Activated CD8-positive, alpha-beta T cell treated with anti-CD3 and anti-CD28 coated beads for 36 hours (primary cell): ENCODE measurements around the gene DCHS1. TPM values are rescaled to one million over a fixed set of nuclear protein-coding genes. Genes with fewer than 3 reads are reported as not detected.

Experiments used
- ATAC-seq: fragments of 200-7000 bp; cut with Tn5 transposase; one replicate; pipeline ENCODE4 v1.10.0; 2021; ENCODE audit warnings: mild to moderate bottlenecking, moderate library complexity
- CTCF ChIA-PET: fragments of 350-600 bp; sonication (Branson Sonifier 250); formaldehyde crosslinking; loops from one replicate; lab custom pipeline; 2021; ENCODE audit warnings: antibody characterized with exemption; lab: Charles Lee
- POLR2A ChIA-PET: fragments of 350-600 bp; sonication (Branson Sonifier 250); formaldehyde crosslinking; loops from one replicate; lab custom pipeline; 2021; ENCODE audit warnings: antibody characterized with exemption; lab: Charles Lee
- DNase-seq: peaks from one replicate; pipeline ENCODE4 v3.0.0-alpha.2; 2020
- H3K27ac Mint-ChIP-seq: one replicate; pipeline ENCODE4 v1.8.0; 2021; ENCODE audit warnings: mild to moderate bottlenecking, mixed read lengths
- H3K27me3 Mint-ChIP-seq: one replicate; pipeline ENCODE4 v1.8.0; 2021; ENCODE audit warnings: mixed read lengths
- H3K36me3 Mint-ChIP-seq: one replicate; pipeline ENCODE4 v1.8.0; 2021; ENCODE audit warnings: low read depth, mixed read lengths
- H3K4me1 Mint-ChIP-seq: one replicate; pipeline ENCODE4 v1.8.0; 2021; ENCODE audit warnings: low read depth, mixed read lengths
- H3K4me3 Mint-ChIP-seq: one replicate; pipeline ENCODE4 v1.8.0; 2021; ENCODE audit warnings: mild to moderate bottlenecking, moderate library complexity, mixed read lengths
- H3K9me3 Mint-ChIP-seq: one replicate; pipeline ENCODE4 v1.8.0; 2021; ENCODE audit warnings: mixed read lengths
- intact Hi-C: fragments of 100-400 bp; cut with micrococcal nuclease; formaldehyde crosslinking; loops from one replicate; pipeline ENCODE4 v1.10.0; 2022
- total RNA-seq, 2 experiments: library from RNA; stranded (reverse); gene quantifications; one replicate each; pipeline ENCODE4 v1.2.3, GENCODE V29; 2021
- TF ChIP-seq, protein P1 (sequence below): fragments of 200-600 bp; IDR thresholded peaks from one replicate; pipeline ENCODE4 v1.8.0; 2022; ENCODE audit warnings: antibody characterized with exemption, mild to moderate bottlenecking

Gene DCHS1
- total RNA-seq, 2 experiments from 2014 or later, result 1.6 TPM

DNA sequence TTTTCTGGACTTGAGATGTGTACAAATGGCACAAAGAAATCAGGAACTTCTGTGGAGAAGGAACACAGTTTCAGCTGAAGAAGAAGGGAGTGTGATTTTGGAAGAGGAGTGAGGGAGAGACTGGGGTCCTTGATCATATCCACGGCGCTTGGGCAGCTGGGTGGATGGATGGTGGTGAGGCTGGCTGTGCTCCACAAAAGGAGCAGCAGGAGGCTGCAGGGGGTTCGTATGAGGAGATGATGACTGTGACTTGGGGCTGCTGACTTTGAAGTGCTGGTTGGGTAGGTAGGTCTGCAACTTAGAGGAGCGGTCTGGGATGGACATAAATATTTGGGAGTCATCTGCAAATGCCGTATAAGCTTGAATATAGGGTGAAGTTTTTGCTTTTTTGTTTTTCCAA is 1.3 kb upstream of the DCHS1 start:
- Mint-ChIP-seq H3K9me3 (no peaks in the 10 kb centered on the region), H3K4me3 (peak overlapping the region; percentile 46), H3K27ac (no peak overlapping the region), H3K36me3 (no peaks in the 10 kb centered on the region), H3K27me3 (peaks cover 9% of the 10 kb centered on the region), H3K4me1 (peaks cover 5% of the 10 kb centered on the region)
- ATAC-seq (no peak), DNase-seq (no peak)
- TF ChIP-seq, protein P1, sequence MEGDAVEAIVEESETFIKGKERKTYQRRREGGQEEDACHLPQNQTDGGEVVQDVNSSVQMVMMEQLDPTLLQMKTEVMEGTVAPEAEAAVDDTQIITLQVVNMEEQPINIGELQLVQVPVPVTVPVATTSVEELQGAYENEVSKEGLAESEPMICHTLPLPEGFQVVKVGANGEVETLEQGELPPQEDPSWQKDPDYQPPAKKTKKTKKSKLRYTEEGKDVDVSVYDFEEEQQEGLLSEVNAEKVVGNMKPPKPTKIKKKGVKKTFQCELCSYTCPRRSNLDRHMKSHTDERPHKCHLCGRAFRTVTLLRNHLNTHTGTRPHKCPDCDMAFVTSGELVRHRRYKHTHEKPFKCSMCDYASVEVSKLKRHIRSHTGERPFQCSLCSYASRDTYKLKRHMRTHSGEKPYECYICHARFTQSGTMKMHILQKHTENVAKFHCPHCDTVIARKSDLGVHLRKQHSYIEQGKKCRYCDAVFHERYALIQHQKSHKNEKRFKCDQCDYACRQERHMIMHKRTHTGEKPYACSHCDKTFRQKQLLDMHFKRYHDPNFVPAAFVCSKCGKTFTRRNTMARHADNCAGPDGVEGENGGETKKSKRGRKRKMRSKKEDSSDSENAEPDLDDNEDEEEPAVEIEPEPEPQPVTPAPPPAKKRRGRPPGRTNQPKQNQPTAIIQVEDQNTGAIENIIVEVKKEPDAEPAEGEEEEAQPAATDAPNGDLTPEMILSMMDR, result no peak
- intact Hi-C loops, result loop anchor here (10.0 kb wide), 1 partner anchor 52 kb away; the partner anchor contains the start of genes ILK and RRP8
- ChIA-PET CTCF (interaction anchor here (0.8 to 1.3 kb wide), 3 partner anchors 10 to 52 kb away, joined by 3 to 4 read pairs (median 4); no protein-coding TSS in a partner anchor), POLR2A (interaction anchor here (0.6 to 1.8 kb wide), 6 partner anchors 8 to 126 kb away, joined by 3 to 5 read pairs (median 4); partner anchors contain the start of gene TPP1)

DNA sequence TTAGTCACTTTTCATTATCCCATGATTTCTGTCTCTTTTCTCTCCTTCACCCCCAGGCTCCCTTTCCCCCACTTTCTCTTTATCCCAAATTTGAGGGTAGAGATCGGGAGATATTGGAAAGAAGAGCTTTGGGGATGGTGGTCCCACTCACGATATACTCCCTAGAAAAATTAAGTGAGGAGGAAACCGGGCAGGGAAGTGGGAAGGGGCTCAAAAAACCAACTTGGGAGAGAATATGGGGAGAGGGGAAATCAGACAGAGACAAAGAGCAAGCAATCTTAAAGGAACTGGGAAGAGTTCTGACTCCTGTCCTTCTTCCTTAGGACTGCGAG is 941 bp upstream of the DCHS1 start:
- TF ChIP-seq, protein P1, result no peak
- Mint-ChIP-seq H3K36me3 (no peaks in the 10 kb centered on the region), H3K4me1 (peaks cover 5% of the 10 kb centered on the region), H3K27me3 (peaks cover 9% of the 10 kb centered on the region), H3K4me3 (peak overlapping the region; percentile 46), H3K27ac (no peak overlapping the region), H3K9me3 (no peaks in the 10 kb centered on the region)
- DNase-seq (no peak), ATAC-seq (no peak)
- intact Hi-C loops, result loop anchor here (10.0 kb wide), 1 partner anchor 52 kb away; the partner anchor contains the start of genes ILK and RRP8
- POLR2A ChIA-PET, result interaction anchor here (1.2 to 1.8 kb wide), 5 partner anchors 7 to 37 kb away, joined by 3 to 5 read pairs (median 4); partner anchors contain the start of gene TPP1
- CTCF ChIA-PET, result no interaction called here

DNA sequence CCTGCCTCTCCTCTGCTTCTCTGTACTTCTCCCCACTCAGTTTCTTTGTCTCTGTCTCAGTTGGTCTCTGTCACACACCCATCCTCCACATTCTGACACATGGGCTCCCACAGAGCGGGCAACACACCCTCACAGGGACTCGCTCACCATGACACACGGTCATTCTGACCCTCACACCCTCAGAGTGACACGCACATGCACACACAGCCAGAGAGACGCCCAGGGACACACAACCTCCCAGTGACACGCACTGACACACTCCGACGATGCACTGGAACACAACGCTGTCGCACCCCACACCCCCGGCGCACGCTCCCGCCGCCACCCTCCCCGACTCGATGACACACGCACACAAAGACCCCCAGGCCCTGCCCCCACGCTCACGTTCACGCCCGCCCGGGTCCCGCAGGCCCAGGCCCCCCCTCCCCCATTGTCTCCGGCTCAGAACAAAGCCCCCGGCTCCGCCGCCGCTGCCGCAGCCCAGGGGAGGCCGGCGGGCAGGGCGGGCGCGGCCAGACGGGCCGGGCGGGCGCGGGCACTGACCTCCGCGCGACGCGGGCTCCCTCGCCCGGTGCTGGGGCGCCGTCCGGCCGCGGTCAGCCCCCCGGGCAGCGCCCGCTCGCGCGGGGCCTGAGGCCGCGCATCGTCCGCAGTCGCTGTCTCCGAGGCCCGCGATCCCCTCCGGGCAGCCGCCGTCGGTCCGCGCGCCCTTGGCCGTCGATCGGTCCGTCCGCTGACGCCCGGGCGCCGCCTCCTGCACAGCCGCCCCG is 404 bp downstream of the DCHS1 start:
- Mint-ChIP-seq H3K4me3 (no peak overlapping the region), H3K27ac (no peak overlapping the region), H3K9me3 (no peaks in the 10 kb centered on the region), H3K36me3 (no peaks in the 10 kb centered on the region), H3K4me1 (peaks cover 5% of the 10 kb centered on the region), H3K27me3 (peaks cover 9% of the 10 kb centered on the region)
- ChIA-PET POLR2A (interaction anchor here (1.5 kb wide), 1 partner anchor 36 kb away, joined by 4 read pairs; the partner anchor contains the start of gene TPP1), CTCF (no interaction called here)
- ATAC-seq, result peak; percentile 45
- peak; percentile 44 for DNase-seq
- TF ChIP-seq, protein P1, result no peak
- intact Hi-C loops, result loop anchor here (10.0 kb wide), 1 partner anchor 50 kb away; the partner anchor contains the start of genes ILK and RRP8

GRCh38 chr11:6654281-6655019 is 1.2 kb downstream of the DCHS1 start:
- Mint-ChIP-seq H3K27me3 (peaks cover 9% of the 10 kb centered on the region), H3K9me3 (no peaks in the 10 kb centered on the region), H3K36me3 (no peaks in the 10 kb centered on the region), H3K4me1 (peaks cover 5% of the 10 kb centered on the region), H3K27ac (no peak overlapping the region), H3K4me3 (no peak overlapping the region)
- DNase-seq (peak; percentile 32), ATAC-seq (peak; percentile 28)
- POLR2A ChIA-PET, result interaction anchor here (1.0 kb wide), 1 partner anchor 28 kb away, joined by 4 read pairs; the partner anchor contains the start of gene MRPL17
- CTCF ChIA-PET, result interaction anchor here (1.9 to 2.7 kb wide), 2 partner anchors 14 to 29 kb away, joined by 5 to 8 read pairs; partner anchors contain the start of gene MRPL17
- intact Hi-C loops, result loop anchor here (10.0 kb wide), 1 partner anchor 50 kb away; the partner anchor contains the start of genes ILK and RRP8
- TF ChIP-seq, protein P1, result no peak
